NCI-H748 (cell line): ENCODE results near the gene GRID1.
A peak's percentile ranks its signal among the peaks of the same experiment; 100 is the strongest.
"Not testable (repeated sequence)": the region's sequence is repeated elsewhere in the genome, so short reads cannot be mapped to it uniquely, and the experiment has no call there.

Experiments used
- DNase-seq: peaks from one replicate; lab custom pipeline; 2025; ENCODE audit not compliant: unreplicated experiment; lab: John Stamatoyannopoulos, UW

Gene GRID1

GRCh38 chr10:86392723-86393094 lies 26.1 kb upstream of the GRID1 start:
- DNase-seq: no peak

GRCh38 chr10:86391986-86392722 lies 25.6 kb upstream of the GRID1 start:
- no peak for DNase-seq

- DNase-seq: no peak
Observed at GRCh38 chr10:86391236-86391840, 24.7 kb upstream of the GRID1 start.

GRCh38 chr10:86390337-86391120 lies 23.9 kb upstream of the GRID1 start:
- DNase-seq: no peak

GRCh38 chr10:86389441-86390193 lies 23.0 kb upstream of the GRID1 start:
- no peak for DNase-seq

- not testable (repeated sequence) for DNase-seq
Observed at GRCh38 chr10:86389109-86389440, 22.5 kb upstream of the GRID1 start.

GRCh38 chr10:86388119-86388704 lies 21.6 kb upstream of the GRID1 start:
- no peak for DNase-seq

GRCh38 chr10:86387178-86387794 lies 20.7 kb upstream of the GRID1 start:
- DNase-seq: no peak

- no peak for DNase-seq
Observed at GRCh38 chr10:86385806-86386205, 19.2 kb upstream of the GRID1 start.

GRCh38 chr10:86377797-86378146 lies 11.2 kb upstream of the GRID1 start:
- no peak for DNase-seq

GRCh38 chr10:86376852-86377796 lies 10.5 kb upstream of the GRID1 start:
- peak; percentile 67 for DNase-seq

- DNase-seq: no peak
Observed at GRCh38 chr10:86376403-86376802, 9.8 kb upstream of the GRID1 start.

GRCh38 chr10:86375204-86375603 lies 8.6 kb upstream of the GRID1 start:
- no peak for DNase-seq

GRCh38 chr10:86374664-86375063 lies 8.1 kb upstream of the GRID1 start:
- DNase-seq: no peak

GRCh38 chr10:86373828-86374227 lies 7.2 kb upstream of the GRID1 start:
- DNase-seq: no peak

- DNase-seq: no peak
Observed at GRCh38 chr10:86373251-86373650, 6.7 kb upstream of the GRID1 start.

- DNase-seq: no peak
Observed at GRCh38 chr10:86372784-86373239, 6.2 kb upstream of the GRID1 start.

- DNase-seq: no peak
Observed at GRCh38 chr10:86372119-86372783, 5.7 kb upstream of the GRID1 start.

- DNase-seq: no peak
Observed at GRCh38 chr10:86371691-86372090, 5.1 kb upstream of the GRID1 start.
